Cardiac muscle cell (in vitro differentiated cells and primary cell): ENCODE data around the gene PCSK2. TPM values are rescaled to one million over a fixed set of nuclear protein-coding genes. Genes with fewer than 3 reads are reported as not detected.

Experiments
- DNase-seq, 2 donors: peaks; one replicate each; pipeline versions ENCODE4 v3.0.0 to v3.0.0-alpha.2; 2010 to 2017; ENCODE audit warnings: low read depth in 1 of 2, low spot score in 1 of 2
- H3K27ac ChIP-seq: fragments of 200-600 bp; sonication (generic); 2 replicates; pipeline ENCODE4 v1.5.1; 2016
- H3K27me3 ChIP-seq: fragments of 200-600 bp; sonication (generic); 2 replicates; pipeline ENCODE4 v1.6.0; 2016; ENCODE audit warnings: control low read depth
- H3K36me3 ChIP-seq: fragments of 200-600 bp; sonication (generic); 2 replicates; pipeline ENCODE4 v1.5.1; 2016; ENCODE audit warnings: control low read depth
- H3K4me1 ChIP-seq: fragments of 200-600 bp; sonication (generic); 2 replicates; pipeline ENCODE4 v1.8.1; 2017; ENCODE audit warnings: low read depth, mild to moderate bottlenecking, mixed run types
- H3K4me3 ChIP-seq: fragments of 200-600 bp; sonication (generic); 2 replicates; pipeline ENCODE4 v1.5.1; 2016; ENCODE audit warnings: mild to moderate bottlenecking
- H3K9me3 ChIP-seq: fragments of 200-600 bp; sonication (generic); 2 replicates; pipeline ENCODE4 v1.5.1; 2017; ENCODE audit warnings: low read depth, mild to moderate bottlenecking, control low read depth
- CTCF ChIP-seq: IDR thresholded peaks from 2 replicates; pipeline ENCODE4 v1.5.1; 2012; ENCODE audit warnings: low read depth, mild to moderate bottlenecking, low read length
- polyA plus RNA-seq: library from polyadenylated mRNA; unstranded; fragments of >200 nt; fragmentation: Nextera tagmentation; extraction: Ambion mirVana; gene quantifications from 2 replicates; pipeline ENCODE4 v1.2.1, GENCODE V29; 2016
- total RNA-seq: library from RNA; depleted of rRNA; stranded (reverse); fragments of >200 nt; gene quantifications from 2 replicates; pipeline ENCODE4 v1.2.3, GENCODE V29; 2016

PCSK2 gene
- total and polyA plus RNA-seq, 2 experiments from 2014 or later: 0.12 to 0.66 TPM

- TF ChIP-seq CTCF: no peak
- peak in 1 of 2 donors; percentile 13 for DNase-seq
- no peaks in the 10 kb centered on the region for H3K4me1 ChIP-seq
- H3K27me3 ChIP-seq: no peaks in the 10 kb centered on the region
- no peaks in the 10 kb centered on the region for H3K9me3 ChIP-seq
- no peak overlapping the region for H3K27ac ChIP-seq
- H3K4me3 ChIP-seq: no peak overlapping the region
- H3K36me3 ChIP-seq: no peaks in the 10 kb centered on the region
These were observed 212.9 kb downstream of the PCSK2 start for GRCh38 chr20:17439616-17440296.

DNA sequence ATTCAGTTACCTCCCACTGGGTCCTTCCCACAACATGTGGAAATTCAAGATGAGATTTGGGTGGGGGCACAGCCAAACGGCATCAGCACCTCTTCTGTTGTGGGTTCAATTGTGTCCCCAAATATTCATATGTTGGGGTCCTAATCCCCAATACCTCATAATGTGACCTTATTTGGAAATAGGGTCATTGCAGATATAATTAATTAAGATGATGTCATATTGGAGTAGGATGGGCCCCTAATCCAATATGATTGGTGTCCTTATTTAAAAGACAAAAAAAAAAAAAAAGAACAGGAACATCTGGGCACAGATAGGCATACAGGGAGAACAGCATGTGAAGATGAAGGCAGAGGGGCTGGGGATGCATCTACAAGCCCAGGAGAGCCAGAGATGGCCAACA is 214.9 kb downstream of the PCSK2 start:
- H3K27ac ChIP-seq: no peak overlapping the region
- no peaks in the 10 kb centered on the region for H3K36me3 ChIP-seq
- no peaks in the 10 kb centered on the region for H3K9me3 ChIP-seq
- DNase-seq: no peak
- H3K27me3 ChIP-seq: no peaks in the 10 kb centered on the region
- no peak overlapping the region for H3K4me3 ChIP-seq
- no peaks in the 10 kb centered on the region for H3K4me1 ChIP-seq
- no peak for TF ChIP-seq CTCF

GRCh38 chr20:17442588-17442987 is 215.7 kb downstream of the PCSK2 start:
- H3K36me3 ChIP-seq: no peaks in the 10 kb centered on the region
- no peak overlapping the region for H3K4me3 ChIP-seq
- H3K27me3 ChIP-seq: no peaks in the 10 kb centered on the region
- no peak overlapping the region for H3K27ac ChIP-seq
- H3K9me3 ChIP-seq: no peaks in the 10 kb centered on the region
- TF ChIP-seq CTCF: no peak
- H3K4me1 ChIP-seq: no peaks in the 10 kb centered on the region
- peak in 1 of 2 donors; percentile 15 for DNase-seq

- DNase-seq: no peak
- no peak overlapping the region for H3K4me3 ChIP-seq
- H3K4me1 ChIP-seq: no peaks in the 10 kb centered on the region
These were observed 216.5 kb downstream of the PCSK2 start for GRCh38 chr20:17443131-17443858.

GRCh38 chr20:17444091-17444490 is 217.3 kb downstream of the PCSK2 start:
- no peaks in the 10 kb centered on the region for H3K9me3 ChIP-seq
- no peak overlapping the region for H3K27ac ChIP-seq
- TF ChIP-seq CTCF: no peak
- H3K4me3 ChIP-seq: no peak overlapping the region
- no peaks in the 10 kb centered on the region for H3K36me3 ChIP-seq
- no peaks in the 10 kb centered on the region for H3K27me3 ChIP-seq
- H3K4me1 ChIP-seq: no peaks in the 10 kb centered on the region
- DNase-seq: no peak

More at GRCh38 chr20:17443131-17443858, 216.5 kb downstream of the PCSK2 start:
- H3K36me3 ChIP-seq: no peaks in the 10 kb centered on the region
- no peaks in the 10 kb centered on the region for H3K27me3 ChIP-seq
- H3K27ac ChIP-seq: no peak overlapping the region
- no peak for TF ChIP-seq CTCF
- H3K9me3 ChIP-seq: no peaks in the 10 kb centered on the region
